Activated CD8-positive, alpha-beta memory T cell treated with anti-CD3 and anti-CD28 coated beads for 36 hours (primary cell): ENCODE results near the gene LMF1. TPM values are rescaled to one million over a fixed set of nuclear protein-coding genes. Genes with fewer than 3 reads are reported as not detected.

Experiments used
- CTCF ChIA-PET: fragments of 350-600 bp; sonication (Branson Sonifier 250); formaldehyde crosslinking; loops from one replicate; lab custom pipeline; 2021; ENCODE audit warnings: antibody characterized with exemption; lab: Charles Lee
- POLR2A ChIA-PET: fragments of 350-600 bp; sonication (Branson Sonifier 250); formaldehyde crosslinking; loops from one replicate; lab custom pipeline; 2021; ENCODE audit warnings: antibody characterized with exemption; lab: Charles Lee
- total RNA-seq, 2 experiments: library from RNA; stranded (reverse); gene quantifications; one replicate each; pipeline ENCODE4 v1.2.3, GENCODE V29; 2021

LMF1 gene
- total RNA-seq, 2 experiments from 2014 or later, result 7.7 to 7.8 TPM

DNA sequence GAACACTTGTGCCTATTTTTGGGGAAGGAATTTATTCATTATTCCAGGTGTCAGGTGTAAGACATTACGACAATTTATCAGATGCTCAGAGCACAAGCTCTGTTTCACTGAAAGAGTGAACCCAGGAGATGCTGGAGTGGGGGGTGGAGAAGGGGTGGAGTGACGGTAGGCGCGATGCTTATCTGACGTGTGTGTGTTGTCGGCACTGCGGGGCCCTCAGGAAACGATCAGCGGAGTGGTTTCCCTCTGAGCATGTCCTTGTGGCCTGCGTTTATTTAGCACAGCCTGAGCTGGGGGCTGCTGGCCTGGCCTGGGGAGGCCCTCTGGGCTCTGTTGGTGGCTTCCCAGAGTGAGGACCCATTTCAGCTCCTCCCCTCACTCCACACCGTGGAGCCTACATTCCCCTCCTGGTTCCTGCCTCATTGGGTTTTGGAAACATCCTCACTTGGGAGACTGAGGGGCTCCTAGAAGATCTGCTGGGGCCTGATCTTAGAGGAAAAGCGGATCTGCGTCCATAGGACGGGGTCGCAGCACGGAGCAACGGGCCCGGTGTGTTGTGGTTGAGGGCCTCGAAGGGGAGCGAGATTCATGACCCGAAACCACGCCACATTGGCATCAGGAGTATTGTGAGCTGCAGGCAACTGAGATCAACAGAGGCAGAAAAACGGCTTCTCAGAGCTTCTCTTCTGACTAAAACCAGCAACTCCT, 151.3 kb downstream of the LMF1 start:
- POLR2A ChIA-PET, result no interaction called here
- CTCF ChIA-PET, result no interaction called here

DNA sequence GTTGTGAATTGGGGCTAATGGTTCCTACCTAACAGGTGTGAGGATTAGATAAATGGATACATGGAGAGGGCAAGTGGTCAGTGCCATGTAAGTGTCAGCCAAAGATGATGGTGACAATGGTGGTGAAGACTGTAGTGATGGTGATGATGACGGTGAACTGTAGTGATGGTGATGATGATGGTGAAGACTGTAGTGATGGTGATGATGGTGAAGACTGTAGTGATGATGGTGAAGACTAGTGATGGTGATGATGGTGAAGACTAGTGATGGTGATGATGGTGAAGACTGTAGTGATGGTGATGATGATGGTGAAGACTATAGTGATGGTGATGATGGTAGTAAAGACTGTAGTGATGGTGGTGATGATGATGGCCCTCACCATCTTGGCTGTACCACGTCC, 152.2 kb downstream of the LMF1 start:
- POLR2A ChIA-PET, result no interaction called here

DNA sequence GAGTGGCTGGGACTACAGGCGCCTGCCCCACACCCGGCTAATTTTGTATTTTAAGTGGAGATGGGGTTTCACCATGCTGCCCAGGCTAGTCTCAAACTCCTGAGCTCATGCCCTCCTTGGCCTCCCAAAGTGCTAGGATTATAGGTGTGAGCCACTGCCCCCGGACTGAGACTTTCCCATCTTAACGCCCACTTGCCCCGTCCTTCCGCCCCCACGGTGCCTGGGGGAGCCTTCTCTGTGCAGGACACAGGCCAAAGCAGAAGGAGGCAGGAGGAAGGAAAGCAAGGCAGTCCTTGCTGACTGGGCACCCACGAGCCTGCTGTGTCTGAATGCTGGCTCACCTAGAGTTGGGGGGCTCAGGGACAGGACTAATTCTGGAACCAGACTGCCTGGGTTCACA, 152.7 kb downstream of the LMF1 start:
- CTCF ChIA-PET, result no interaction called here
- POLR2A ChIA-PET, result no interaction called here

More for the DNA sequence above, 152.2 kb downstream of the LMF1 start:
- CTCF ChIA-PET, result no interaction called here

DNA sequence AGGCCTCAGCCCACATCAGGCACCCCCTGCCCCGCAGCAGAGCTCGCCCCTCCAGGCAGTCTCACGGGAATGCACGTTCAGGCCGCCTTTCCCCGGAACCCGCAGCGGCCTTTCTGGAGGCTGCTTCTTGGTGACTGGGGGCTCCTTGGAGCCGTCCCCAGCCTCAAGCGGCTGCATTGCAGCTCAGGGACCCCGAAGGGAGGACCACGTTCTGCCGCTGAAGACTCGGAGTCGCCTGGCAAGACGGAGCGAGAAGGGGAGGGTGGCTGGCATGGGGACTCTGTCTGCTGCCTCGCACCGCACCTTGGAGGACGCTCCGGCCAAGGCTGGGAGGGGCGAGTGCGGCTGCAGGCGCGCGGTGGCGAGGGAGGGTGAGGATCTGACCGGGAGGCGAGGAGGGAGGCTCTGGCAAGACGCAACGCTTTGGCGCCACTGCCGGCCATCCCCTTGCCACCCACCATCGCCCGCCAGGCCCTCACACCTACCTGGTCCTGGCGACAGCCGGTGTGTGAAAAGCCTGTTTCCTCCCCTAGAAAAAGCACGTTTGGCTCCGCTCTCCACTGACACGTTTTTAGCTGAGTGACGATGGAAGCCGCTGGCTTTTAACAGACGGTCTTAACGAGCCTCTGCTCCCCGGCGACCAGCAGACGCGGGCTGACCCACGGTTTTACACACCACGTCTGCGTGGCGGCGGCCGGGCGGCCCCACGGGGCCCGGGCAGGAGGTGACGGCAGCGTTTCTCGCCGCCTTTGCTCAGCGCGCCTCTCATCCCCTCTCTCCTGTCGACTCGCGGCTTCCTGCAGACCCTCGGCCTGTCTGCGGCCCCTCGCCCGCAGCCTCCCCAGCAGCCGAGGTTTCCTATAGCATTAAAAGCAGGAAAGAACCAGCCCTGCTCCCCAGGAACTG, 153.5 kb downstream of the LMF1 start:
- ChIA-PET POLR2A (no interaction called here), CTCF (no interaction called here)

DNA sequence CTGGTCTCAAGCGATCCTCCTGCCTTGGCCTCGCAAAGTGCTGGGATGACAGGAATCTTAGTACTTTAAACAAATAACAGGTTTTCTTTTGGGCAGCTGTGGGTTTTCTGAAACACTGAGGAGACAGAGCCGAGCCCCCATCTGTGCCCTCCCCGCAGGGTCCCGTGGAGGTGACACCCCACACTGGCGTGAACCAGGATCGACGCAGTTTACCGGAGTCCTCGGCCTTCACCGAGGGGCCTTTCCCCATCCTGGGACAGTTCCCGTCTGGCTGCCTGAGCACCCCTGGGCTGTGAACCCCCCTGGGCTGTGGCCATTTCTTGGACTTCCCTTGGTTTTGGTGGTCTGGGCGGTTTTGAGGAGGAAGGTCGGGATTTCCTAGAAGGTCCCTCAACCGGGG, 154.9 kb downstream of the LMF1 start:
- ChIA-PET POLR2A (no interaction called here), CTCF (no interaction called here)

DNA sequence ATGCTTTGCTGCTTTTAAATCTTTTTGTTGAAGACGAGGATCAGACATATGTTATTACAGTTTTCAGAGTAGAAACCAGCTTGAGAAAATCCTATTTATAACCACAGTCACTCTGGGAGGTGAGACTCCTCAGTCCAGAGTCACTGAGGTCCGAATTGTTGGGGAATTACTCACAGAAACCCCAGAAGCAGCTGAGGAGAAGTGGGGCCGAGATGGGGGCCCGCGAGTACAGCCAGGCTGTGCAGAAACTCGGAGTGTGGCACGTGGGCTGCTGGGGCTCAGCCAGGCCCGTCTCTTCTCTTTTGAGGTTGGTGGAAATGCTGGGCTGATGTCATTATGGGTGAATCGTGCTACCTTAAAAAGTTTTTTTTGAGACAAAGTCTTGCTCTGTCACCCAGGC, 155.8 kb downstream of the LMF1 start:
- ChIA-PET CTCF (no interaction called here), POLR2A (no interaction called here)

DNA sequence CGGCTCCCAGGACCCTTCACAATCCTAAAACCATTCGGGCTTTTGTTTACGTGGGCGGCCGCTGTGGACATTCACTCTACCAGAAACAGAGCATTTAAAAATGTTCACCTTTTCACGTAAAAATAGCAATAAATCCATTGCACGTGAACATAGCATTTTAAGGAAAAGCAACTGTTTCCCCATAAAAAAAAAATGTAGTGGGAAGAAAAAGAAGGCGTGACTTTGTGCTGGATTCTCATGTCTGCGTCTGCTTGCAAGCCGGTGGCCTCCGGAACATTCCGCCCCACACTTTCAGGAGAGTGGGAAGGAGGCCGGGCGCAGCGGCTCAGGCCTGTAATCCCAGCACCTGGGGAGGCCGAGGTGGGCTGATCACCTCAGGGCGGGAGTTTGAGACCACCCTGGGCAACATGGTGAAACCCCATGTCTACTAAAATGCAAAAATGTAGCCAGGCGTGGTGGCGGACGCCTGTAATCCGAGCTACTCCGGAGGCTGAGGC, 156.8 kb downstream of the LMF1 start:
- ChIA-PET POLR2A (no interaction called here), CTCF (no interaction called here)

DNA sequence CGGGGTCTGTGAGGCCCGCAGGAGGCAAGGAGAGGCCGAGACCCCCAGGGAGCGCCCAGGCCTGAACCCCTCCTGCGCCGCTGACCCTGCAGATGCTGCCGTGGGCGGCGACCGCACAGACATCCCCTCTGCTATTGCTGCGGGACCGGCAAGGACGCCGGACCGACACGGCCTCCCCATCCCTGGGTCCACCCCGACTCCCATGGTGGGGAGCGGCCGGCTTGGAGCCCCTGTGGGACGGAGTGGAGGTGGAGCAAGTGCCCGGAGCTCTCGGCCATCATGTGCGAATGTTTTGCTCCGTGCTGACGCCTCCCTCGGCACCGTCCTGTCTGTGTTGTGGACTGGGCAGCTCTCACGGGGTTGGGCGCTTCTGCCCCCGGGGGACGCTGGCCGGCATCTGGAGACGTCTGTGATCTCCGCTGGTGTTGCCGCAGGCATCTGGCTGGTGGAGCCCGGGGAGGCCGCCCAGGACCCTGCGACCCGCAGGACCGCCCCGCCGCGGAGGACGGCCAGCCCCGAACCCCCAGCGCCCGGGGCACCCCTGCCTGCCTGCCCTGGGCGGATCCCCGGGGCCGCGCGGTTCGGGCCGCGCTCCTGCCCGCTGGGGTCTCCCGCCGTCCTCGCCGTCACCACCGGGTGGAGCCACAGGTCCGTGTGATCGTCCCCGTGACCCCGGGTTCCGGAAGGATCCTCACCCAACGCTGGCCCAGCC, 157.4 kb downstream of the LMF1 start:
- ChIA-PET CTCF (interaction anchor here (1.5 kb wide), 1 partner anchor 244 kb away, joined by 11 read pairs; no protein-coding TSS in a partner anchor), POLR2A (no interaction called here)

DNA sequence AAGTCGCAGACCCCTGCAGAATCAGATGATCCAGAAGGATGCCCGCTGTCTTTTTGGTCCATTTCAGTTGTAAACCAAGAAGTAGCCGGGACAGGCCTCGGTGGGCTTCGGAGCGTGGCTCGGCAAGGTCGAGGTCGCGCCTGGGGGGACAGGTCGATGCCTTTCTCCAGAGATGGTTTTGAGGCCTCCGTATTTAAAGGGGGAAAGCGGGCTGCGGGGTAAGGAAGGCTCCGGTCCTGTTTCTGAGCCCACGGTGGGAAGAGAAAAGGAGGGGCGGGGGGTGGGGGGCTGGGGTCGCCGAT, 162.7 kb downstream of the LMF1 start:
- ChIA-PET CTCF (no interaction called here), POLR2A (no interaction called here)

DNA sequence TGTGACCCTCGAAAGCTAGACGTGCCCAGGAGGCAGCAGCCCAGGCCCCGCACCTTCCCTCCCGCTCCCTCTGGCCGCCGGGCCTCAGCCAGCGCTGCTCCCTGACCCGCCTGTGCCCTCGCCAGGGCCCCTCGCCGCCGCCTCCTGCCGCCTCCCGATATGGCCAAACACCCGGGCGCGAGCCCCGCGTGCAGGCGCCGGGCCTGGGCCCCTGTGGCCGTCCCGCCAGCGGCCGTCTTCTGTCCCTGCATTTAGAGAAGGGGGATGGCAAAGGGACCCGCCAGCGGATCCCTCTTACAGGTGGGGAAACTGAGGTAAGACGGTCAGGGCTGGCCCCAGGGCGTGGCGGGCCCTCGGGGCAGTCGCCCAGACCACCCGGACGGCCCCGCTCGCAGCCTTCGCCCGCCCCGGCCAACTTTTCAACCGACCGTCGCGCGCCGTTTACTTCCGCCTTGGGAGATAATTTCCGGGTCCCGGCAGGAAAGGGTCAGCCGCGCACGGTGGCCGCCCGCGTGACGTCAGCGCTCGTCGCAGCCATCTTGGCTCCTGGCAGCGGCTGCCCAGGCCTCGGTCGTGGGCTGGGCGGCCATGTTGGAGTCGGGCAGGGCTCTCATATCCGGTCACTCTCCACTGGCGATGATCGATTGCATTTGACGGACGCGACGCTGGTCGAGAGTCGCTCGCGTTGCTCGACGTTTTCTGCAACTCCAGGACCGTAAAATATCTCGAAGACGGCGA, 163.3 kb downstream of the LMF1 start:
- POLR2A ChIA-PET, result interaction anchor here (0.6 kb wide), 1 partner anchor 9 kb away, joined by 3 read pairs; no protein-coding TSS in a partner anchor
- CTCF ChIA-PET, result interaction anchor here (0.6 to 0.9 kb wide), 2 partner anchors 21 to 131 kb away, joined by 3 to 4 read pairs; no protein-coding TSS in a partner anchor

DNA sequence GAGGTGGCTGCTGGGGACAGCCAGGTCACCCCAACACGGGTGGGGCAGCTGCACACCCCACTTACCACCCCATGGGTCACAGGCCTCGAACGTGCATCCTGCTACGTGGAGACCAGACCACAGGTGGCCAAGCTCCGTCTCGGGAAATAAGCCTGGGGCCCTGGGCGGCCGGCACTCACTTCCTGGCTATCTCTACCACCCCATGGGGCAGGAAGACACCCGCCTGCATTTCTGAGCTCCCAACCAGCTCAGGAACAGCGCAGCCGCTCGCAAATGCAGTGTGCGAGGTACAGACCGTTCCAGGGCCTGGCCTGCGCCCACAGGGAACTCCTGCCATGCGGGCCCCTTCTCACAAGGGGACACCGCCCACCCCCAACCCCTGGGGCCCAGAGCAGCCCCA, 165.3 kb downstream of the LMF1 start:
- POLR2A ChIA-PET, result no interaction called here
- CTCF ChIA-PET, result interaction anchor here (1.2 kb wide), 1 partner anchor 17 kb away, joined by 3 read pairs; the partner anchor contains the start of genes CHTF18 and RPUSD1

DNA sequence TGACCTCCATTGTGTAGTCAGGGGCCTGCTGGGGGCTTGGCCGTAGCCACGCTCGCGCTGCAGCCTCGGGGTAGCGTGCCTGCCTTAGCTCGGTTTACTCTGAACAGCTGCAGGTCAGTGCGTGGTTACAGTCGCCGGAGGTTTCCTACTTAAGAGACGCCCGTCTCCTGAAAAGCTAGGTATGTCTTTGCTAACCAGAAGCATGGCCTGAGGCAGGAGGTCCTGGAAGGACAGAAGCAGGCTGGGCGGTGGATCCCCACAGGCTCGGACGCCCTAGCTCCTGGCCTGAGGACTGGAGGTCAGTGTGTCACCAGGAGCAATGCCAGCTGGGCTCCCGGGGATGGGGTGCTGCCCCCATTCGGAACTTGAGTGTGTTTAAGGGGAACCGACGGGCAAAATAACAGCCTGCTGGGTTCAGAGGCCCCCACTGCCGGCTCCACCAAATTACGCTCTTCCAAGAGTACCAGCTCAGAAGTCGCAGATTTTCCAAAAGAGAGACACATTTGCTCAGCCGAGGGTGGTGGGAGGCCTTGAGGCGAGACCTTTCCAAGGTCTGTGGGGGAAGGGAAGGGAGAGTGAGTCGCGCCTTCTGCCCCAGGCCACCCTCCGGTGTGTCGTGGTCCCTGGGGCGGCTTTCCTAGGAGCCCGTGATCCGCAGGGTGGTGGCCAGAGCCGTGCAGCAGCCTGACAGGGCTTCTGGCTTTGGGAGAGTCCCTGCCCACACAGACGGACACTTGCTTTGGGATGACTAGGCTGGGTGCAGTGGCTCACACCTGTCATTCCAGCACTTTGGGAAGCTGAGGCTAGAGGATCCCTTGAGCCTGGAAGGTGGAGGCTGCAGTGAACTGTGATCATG, 166.4 kb downstream of the LMF1 start:
- CTCF ChIA-PET, result interaction anchor here (0.7 to 1.2 kb wide), 4 partner anchors 16 to 253 kb away, joined by 3 read pairs; partner anchors contain the start of genes CHTF18 and RPUSD1

DNA sequence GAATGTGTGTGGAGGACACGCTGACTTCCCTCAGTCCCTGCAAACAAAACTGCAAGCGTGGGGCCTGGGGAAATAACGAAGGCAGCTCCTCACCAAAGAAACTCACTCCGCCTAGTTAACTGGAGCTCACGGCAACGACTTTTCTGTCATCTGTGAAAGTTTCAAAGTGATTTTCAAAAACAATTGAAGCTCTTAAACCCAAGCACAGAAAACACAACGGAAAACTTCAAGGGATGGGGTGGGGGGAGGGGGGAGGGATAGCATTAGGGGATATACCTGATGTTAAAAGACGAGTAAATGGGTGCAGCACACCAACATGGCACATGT, 167.1 kb downstream of the LMF1 start:
- CTCF ChIA-PET, result interaction anchor here (0.7 to 1.2 kb wide), 4 partner anchors 15 to 254 kb away, joined by 3 read pairs; partner anchors contain the start of genes CHTF18 and RPUSD1
- POLR2A ChIA-PET, result interaction anchor here (0.6 to 1.1 kb wide), 2 partner anchors 78 to 122 kb away, joined by 3 read pairs; no protein-coding TSS in a partner anchor

More for the DNA sequence above, 166.4 kb downstream of the LMF1 start:
- POLR2A ChIA-PET, result interaction anchor here (1.1 kb wide), 1 partner anchor 79 kb away, joined by 3 read pairs; no protein-coding TSS in a partner anchor

Other genes starting within 250 kb of the LMF1 start
- gene ANTKMT, start 249.8 kb downstream of the LMF1 start, total RNA-seq, result 10 to 100 TPM; 69.1 to 69.9 TPM
- gene CCDC78, start 244.5 kb downstream of the LMF1 start, total RNA-seq, result 1 to 10 TPM; 8.6 TPM
- gene HAGHL, start 243.9 kb downstream of the LMF1 start, total RNA-seq, result 10 to 100 TPM; 29.0 to 31.5 TPM
- 10 to 100 TPM; 33.4 to 34.5 TPM for gene CIAO3, start 230.0 kb downstream of the LMF1 start, total RNA-seq
- gene MSLN, start 210.2 kb downstream of the LMF1 start, total RNA-seq, result not detected
- gene RPUSD1, start 182.6 kb downstream of the LMF1 start, total RNA-seq, result 10 to 100 TPM; 40.6 to 44.4 TPM
- gene CHTF18, start 182.4 kb downstream of the LMF1 start, total RNA-seq, result 100 to 1,000 TPM; 122 to 128 TPM
- gene GNG13, start 170.2 kb downstream of the LMF1 start, total RNA-seq, result not detected
- gene SOX8, start 10.8 kb upstream of the LMF1 start, total RNA-seq, result under 1 TPM; 0.61 to 0.63 TPM
- gene SSTR5, start 101.8 kb upstream of the LMF1 start, total RNA-seq, result not detected
- gene C1QTNF8, start 125.3 kb upstream of the LMF1 start, total RNA-seq, result not detected
- under 1 TPM; 0.44 to 0.63 TPM for gene CACNA1H, start 182.1 kb upstream of the LMF1 start, total RNA-seq